NOMO-1 (cell line): Measurements from ENCODE around the gene MICU2.
A peak's percentile ranks its signal among the peaks of the same experiment; 100 is the strongest.

Experiments
- DNase-seq, 2 experiments: peaks; one replicate each; lab custom pipeline; 2025; ENCODE audit not compliant: unreplicated experiment in 2 of 2; lab: John Stamatoyannopoulos, UW

The MICU2 gene

DNA sequence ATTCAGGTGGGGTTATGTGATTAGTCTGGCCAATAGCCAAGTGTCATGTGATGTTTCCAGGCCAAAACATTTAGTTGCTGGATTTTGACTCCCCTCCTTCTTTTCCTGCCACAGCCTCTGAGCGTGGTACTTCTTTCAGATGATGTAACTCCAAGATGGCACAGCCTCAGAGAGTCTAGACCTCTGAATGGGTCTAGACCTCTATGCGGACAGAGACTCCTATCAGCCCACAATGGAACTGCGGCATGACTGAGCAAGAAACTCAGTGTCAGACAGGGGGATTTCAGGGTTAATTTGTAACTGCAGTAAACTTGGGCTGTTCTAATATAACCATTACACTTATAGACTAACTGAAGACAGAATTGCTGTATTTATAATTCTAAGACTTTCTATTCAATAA, 102.3 kb downstream of the MICU2 start:
- no peak for DNase-seq

DNA sequence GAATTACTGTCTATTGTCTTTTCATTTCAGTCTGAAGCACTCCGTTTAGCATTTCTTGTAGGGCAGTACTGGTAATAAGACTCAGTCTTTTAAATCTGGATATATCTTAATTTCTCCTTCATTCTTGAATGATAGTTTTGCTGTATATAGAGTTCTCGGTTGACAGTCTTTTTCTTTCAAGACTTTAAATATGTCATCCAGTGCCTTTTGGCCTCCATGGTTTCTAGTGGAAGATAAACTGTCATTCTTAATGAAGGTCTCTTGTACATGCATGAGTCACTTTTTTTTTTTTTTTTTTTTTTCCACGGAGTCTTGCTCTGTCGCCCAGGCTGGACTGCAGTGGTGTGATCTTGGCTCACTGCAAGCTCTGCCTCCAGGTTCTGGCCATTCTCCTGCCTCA, 117.6 kb downstream of the MICU2 start:
- no peak for DNase-seq

DNA sequence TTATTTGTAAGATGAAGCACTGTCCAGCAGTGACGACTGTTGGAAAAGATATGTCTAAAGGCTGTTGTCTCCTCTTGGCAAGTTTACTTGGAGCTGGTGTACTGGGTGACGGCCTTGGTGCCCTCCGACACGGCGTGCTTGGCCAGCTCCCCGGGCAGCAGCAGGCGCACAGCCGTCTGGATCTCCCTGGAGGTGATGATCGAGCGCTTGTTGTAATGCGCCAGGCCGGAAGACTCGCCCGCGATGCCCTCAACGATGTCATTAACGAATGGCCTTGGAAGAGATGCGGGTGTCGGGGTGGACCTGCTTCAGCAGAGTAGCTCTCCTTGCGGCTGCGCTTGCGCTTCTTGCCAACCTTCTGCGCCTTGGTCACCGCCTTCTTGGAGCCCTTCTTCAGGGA, 120.2 kb downstream of the MICU2 start:
- no peak for DNase-seq

DNA sequence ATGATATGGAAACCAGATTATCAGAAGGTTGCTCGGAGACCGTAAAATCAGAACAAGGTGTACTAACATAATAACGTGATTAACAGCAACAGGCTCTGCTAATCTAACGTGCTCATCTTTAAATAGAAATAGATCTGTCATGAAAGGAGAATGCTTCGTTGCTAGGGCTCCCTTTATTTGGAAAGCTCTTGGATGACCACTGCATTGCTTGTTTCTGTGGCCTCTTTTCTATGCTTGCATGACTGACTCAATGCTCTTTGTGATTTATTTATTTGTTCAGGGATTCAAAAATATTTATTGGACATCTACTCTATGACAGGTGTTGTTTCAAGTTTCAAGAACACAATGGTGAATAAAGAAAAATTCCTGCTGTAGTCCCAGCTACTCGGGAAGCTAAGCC, 122.6 kb downstream of the MICU2 start:
- no peak for DNase-seq

DNA sequence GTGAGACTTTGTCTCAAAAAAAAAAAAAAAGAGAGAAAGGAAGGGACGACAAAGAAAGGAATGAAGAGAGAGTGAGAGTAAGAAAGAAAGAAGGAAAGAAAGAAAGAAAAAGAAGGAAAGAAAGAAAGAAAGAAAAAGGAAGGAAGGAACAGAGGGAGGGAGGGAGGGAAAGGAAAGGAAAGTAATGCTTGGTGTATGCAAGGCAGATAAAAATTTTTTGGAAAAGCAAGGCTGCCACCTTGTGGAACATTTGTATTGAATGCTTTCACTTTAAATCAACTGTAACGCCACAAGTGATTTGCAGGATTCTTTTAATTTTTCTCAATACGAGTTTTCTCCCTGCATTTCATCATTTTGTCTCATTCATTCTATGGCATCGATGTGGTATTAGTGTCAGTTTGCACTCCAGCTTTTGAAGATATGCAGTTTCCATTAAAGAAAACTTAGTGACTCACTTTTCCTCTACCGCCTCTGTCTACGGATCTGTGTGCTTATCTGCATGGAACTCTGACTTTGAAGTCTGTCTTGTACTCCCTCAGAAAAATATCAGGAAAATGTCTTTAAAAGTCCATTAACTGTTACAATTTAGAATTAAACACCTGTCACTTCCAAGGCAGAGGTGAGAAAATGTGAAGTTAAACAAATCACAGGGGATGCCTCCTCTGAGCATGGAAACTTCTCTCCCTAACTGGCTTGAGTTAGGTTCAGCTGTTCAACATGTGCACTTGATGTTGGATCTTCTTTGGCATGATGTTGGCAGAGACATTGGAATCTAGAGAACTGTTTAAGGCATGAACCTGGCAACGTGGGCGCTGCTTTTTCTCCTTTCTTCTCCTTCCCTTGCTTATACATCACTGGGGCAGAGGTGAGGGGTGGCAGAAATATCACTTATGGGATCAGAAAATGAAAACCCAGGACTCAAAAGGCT, 124.8 kb downstream of the MICU2 start:
- DNase-seq = peak; percentile 27 to 79

DNA sequence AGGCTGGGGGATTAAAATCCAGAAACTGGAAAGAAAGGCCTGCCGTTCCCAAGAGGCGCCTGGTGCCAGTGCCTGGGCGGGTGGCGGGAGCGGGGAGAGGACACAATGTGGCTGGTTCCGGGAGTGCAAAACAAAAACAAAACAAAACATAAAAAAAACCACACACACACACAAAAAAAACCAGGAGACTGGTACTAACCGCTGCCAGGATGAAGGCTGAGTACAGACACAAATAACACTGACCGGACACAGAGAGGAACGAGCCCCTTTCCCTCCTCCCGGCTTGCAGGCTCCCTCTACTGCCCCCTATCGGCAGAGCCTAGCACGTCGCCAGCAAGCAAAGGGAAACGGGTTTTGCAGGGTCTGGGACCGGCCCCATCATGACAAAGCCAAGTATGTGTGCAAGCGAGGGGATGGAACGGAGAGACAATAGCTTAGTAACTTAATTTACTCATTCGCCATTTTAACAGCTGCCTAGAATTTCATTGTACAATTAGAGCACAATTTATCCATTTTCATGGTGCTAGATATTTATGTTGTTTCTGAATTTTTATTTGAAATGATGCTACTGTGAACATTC, 127.0 kb downstream of the MICU2 start:
- peak; percentile 93 for DNase-seq

DNA sequence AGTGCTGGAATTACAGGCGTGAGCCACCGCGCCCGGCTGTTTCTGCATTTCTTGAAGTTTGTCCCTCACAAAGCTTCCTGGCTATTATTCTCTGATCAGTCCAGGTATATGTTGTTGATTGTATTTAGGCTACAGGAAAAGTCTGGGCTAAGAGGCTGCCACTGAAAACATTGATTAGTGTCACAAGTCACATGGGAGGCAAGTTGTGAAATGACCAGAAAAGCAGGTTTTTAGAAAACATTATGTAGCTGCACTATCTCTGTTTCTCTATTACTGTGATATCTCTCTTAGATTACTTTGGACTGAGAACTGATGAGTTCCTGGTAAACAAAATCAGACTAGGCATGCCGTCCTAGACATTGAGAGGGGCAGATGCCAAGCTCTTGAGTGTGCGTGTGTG, 128.9 kb downstream of the MICU2 start:
- no peak for DNase-seq

DNA sequence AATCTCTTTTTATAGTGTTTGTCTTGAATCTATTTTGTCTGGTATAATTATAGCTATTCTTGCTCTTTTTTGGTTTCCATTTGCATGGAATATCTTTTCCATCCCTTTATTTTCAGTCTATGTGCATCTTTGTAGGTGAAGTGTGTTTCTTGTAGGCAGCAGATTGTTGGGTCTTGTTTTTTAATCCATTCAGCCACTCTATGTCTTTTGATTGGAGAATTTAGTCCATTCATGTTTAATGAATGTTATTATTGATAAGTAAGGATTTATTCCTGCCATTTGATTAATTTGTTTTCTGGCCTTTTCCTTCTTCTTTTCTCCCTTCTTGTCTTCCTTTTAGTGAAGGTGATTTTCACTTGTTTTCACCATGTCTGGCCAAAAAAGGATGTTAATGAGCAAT, 133.2 kb downstream of the MICU2 start:
- no peak for DNase-seq

DNA sequence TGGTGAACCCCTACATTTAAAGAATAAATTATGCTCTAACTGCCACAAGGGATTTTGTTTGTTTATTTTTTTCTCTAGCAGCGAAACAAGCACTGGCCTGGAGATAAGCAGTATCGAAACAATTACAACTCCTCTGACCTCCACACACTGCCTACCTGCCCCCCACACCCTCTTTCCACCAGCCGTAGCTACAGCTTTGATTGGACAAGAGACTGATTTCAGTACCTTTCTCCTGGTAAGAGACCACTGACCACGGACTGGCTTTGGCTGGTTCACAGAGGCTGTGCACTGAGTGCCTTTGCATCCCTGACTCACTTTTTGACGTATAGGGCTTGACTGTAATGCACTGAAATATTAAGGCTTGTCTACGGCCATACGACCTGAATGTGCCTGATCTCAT, 137.4 kb downstream of the MICU2 start:
- no peak for DNase-seq

DNA sequence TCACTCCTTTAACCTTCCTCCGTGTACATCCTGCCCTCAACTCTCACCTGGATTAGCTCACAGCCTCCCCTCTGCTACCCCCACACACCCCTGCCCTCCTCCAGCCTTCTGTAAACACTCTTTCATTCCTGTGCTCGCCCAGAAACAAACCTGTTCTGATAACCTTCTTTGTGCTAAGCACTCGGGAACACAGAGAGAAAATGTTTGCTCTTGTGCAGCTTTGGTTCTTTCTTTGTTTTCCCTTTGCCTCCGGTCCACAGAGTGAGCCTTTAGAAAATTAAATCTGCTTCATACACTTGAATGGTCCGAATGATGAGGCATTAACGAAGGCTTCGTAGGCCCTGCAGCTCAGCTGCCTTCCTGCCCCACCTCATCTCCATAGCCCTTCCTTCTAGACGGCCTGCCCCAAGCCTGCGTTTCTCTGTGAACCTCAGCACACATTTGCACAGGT, 138.2 kb downstream of the MICU2 start:
- DNase-seq = no peak

DNA sequence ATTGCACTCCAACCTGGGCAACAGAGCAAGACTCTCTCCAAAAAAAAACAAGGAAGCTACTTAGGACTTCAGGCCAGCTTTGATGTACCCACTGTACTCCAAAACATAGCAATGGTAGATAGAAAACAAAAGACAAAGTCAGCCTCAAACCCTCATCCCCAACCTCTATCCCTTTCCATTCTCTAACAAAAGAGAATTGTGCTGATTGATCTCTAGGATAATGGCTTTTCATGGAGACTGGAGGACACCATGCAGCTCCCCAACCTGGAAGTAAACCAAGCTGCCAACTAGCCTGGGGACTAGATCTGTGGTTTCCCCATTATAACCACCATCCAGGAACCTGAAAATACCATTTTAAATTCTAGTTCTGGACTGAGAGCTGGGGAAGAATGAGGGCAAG, 140.5 kb downstream of the MICU2 start:
- no peak for DNase-seq

DNA sequence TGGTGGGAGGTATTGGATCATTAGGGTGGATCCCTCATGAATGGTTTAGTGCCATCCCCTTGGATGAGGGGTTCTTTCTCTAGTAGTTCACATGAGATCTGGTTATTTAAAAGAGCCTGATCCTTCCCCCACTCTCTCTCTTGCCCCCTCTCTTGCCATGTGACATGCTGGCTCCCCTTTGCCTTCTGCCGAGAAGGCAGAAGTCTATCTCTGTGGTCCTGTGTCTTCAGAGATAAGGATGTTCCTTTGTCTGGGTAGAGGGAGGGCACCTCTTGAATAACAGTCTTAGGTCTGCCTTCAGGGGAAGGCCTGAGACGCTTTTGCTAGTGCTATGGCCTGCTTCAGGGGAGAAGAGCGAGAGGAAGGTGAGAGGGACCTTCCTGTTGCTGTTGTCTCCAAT, 142.8 kb downstream of the MICU2 start:
- DNase-seq = no peak

DNA sequence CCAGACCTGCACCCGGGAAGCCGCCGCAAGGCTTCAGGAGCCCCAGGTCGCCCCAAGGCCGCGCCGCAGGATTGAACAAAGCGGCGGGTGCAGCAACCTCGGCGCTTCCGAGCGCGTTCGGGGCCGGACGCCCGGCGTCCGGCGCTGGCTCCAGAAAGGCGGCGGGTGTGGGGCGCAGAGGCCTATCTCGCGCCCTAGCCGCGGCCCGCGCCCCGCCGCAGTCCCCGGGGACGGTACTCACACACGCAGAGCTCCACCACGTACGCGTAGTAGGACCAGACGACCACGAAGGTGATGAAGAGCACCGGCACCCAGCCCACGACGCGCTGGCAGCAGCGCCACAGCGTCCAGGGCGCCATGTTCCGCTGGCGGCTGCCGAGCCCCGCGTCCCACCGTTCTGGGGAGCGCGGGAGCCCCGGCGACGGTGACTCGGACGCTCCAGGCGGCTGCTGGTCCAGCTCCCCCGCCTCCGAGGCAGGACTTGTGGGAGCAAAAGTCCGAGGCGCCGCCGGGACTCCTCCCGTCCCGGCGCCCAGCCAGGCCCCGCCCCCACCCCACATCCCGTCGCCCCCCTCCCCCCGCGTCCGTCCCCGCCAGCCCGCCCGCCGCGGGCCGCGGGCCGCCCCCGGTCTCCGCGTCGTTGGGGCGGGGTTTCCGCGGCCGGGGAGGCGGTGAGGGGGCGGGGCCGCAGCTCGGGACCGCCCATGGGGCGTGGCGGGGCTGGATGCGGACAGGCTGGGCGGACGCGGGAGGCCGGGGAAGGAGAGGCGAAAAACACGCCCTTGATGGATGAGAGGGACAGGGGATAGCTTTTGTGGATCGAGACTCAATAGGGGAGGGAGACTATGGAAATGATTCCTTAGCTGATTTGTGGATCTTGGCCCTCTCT, 144.9 kb downstream of the MICU2 start, which contains the start of gene ZDHHC20:
TSS of gene ZDHHC20 (minus strand) at position 491 of the 889 bp plus-strand sequence. CDS start at position 359, 132 bp downstream.
- peak; percentile 80 to 85 for DNase-seq

DNA sequence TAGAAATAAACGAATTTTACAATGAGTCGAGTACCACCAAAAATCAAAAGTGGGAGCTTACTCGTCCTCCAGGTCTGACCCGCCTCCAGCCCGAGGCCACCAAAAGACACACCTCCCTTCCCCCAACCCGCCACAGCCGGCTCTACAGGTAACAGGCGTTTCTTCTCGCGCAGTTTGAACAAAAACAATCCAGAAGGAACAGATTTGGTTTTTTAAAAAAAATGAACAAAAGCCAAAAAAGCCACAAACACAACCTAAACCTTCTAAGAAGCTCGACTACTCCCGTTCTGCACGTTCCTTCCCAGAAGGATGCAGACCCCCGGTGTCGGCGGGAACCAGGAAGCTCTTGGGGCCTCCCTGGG, 145.5 kb downstream of the MICU2 start:
- DNase-seq = peak; percentile 42 to 58

DNA sequence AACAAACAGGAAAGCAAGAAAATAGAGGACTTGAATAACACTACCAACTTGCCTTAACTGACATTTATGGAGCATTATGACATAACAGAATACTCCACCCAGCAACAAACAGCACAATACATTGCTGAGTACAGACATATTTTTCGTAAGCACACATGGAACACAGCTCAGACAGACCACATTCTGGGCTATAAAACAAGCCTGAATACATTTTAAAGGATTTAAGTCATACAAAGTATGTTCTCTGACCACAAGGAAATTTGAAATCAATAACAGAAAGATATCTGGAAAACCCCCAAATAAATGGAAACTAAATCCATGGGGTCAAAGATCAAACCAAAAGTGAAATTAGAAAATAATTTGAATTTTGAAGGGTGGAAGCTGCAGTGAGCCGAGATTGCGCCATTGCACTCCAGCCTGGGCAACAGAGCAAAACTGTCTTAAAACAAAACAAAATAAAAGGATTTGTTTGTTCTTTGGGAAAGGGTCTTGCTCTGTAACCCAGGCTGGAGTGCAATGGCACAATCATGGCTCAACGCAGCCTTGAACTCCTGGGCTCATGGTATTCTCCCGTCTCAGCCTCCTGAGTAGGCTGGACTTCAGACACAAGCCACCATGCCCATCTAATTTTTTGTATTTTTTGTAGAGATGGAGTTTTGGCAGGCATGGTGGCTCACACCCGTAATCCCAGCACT, 150.4 kb downstream of the MICU2 start:
- no peak for DNase-seq

DNA sequence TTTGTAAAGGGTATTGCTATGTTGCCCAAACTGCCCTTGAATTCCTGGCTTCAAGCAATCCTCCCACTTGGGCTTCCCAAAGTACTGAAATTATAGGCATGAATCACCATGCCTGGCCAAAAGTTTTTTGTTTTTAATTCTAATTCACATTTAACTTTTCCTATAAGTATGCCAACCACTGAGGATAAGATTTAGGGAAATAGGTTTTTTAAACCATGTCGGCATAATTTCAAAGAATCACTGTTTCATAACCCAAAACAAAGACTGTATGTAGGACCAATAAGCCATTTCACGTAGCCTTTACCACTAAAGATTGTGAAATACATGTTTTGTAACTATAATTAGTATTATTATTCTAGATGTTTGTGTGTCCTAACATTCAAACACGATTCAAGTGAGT, 153.0 kb downstream of the MICU2 start:
- peak; percentile 52 to 83 for DNase-seq

DNA sequence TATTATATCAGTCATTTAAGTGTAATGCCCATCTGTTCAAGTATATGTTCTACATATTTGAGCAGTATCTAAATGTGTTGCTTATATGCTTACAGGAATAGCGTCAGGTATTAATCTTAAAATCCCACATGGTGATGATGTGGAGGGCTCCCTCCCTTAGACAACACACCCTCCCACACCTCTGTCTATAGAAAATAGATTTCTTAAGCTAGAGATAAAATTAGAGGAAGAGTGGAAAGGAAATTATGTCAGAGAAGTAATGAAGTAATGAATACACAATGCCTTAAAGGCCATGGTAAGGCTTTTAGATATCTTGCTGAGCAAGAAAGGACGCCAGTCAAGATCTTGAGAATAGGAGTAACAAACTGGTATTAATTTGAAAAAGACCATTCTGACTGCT, 157.3 kb downstream of the MICU2 start:
- DNase-seq = no peak

DNA sequence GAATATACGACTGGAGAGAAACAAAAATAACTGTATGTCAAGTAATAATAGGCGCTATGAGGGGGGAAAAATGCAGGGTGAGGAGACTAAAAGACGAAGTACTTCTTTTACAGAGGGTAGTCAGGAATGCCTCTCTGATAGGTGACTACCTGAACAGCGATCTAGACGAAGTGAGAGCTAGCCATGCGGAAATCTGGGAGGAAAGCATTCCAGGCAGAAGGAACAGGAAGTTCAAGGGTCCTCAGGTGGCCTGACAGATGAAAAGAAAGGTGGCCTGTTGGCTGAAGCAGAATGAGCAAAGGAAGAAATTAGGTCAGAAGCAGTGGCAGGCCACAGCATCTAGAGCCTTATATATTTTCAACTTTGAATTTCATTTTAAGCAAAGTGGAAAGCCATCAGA, 158.2 kb downstream of the MICU2 start:
- DNase-seq = no peak

DNA sequence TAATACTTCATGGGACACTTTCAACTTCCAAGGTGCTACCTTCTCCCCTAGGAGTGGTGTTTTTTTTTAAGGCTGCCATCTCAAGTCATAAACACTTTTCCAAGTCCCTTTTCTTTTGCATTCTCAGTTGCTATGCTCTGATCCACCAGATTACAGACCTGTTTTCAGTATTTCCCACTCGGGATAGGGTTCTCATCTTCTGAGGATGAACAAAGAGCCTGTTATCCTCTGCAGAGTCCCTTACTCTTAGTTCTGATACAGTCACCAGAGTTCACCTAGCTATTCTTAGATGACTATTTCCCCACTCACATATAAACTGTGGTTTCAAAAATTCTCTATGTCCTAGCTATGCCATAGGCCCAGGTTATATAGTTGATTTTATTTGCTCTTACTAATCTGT, 160.8 kb downstream of the MICU2 start:
- no peak for DNase-seq
